ENCODE results near the gene MOB3B.
A peak's percentile ranks its signal among the peaks of the same experiment; 100 is the strongest.
"Not testable (repeated sequence)": the region's sequence is repeated elsewhere in the genome, so short reads cannot be mapped to it uniquely, and the experiment has no call there.

MOB3B gene

GRCh38 chr9:27474305-27474704 is 55.3 kb downstream of the MOB3B start:
- no peak for DNase-seq (ENCODE audit: low spot score)

GRCh38 chr9:27473111-27473529 is 56.5 kb downstream of the MOB3B start:
- peak; percentile 81 for DNase-seq (ENCODE audit: low spot score)

DNA sequence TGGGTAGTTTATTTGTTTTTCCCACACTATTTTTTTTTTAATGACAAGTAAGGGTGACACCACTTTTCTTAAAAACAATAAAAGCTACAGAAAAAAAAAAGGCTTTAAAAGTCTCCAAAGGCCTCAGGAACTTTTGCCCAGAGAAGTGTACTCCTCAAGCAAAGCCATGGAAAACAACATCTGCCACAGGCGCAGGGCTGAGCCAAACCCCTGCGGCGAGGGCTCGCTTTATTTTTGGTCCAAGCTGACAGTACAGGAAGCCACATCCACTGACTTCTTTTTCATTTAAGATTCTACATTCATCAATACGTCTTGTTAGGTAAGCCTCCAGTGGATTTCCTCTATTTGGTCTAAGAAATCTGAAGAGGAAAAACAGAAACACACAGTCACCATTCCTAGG is 57.4 kb downstream of the MOB3B start:
- DNase-seq (ENCODE audit: low spot score), result peak; percentile 40

GRCh38 chr9:27471789-27472188 is 57.8 kb downstream of the MOB3B start:
- peak; percentile 58 for DNase-seq (ENCODE audit: low spot score)

GRCh38 chr9:27471366-27471765 is 58.2 kb downstream of the MOB3B start:
- DNase-seq (ENCODE audit: low spot score), result no peak

DNA sequence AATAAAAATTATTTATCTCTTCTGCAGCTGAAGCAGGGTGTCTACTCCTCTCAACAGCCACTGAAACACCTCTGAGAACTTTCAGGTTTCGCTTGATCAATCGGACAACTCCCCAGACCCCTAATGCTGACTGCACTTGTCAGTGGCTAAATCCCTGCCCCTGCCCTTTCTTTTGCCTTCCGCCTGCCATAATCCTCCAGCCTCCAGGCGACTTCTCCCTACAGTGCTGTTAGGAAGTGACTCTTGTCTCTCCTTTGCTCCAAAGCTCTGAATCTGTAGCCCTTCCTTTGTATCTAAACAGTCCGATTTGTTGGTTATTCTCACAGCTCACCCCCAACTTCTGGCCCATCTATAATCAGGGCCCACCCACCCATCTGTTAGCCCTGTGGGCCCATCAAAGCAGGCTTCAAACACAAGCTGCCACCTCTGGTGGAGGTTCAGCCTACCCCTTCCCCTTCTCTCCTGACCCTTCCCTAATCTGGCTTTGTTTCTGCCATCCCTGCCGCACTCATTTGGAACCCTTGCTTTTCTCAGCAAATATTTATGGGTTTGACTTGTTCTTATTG is 59.2 kb downstream of the MOB3B start:
- DNase-seq (ENCODE audit: low spot score), result no peak

DNA sequence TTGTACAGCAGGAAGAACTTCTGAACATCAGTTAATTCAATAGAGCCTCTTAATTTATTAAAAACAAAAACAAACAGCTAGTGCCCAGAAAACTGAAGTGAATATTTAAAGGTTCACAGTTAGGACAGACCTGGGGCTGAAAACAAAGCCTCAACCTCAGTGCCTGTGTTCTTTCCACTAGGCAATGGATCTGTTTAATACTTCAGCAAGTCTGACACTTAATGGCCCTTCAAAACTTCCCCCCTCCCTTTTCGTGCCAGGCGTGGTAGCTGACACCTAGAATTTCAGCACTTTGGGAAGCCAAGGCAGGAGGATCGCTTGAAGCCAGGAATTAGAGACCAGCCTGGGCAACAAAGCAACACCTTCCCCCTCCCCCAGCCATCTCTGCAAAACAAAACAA is 60.1 kb downstream of the MOB3B start:
- no peak for DNase-seq (ENCODE audit: low spot score)

DNA sequence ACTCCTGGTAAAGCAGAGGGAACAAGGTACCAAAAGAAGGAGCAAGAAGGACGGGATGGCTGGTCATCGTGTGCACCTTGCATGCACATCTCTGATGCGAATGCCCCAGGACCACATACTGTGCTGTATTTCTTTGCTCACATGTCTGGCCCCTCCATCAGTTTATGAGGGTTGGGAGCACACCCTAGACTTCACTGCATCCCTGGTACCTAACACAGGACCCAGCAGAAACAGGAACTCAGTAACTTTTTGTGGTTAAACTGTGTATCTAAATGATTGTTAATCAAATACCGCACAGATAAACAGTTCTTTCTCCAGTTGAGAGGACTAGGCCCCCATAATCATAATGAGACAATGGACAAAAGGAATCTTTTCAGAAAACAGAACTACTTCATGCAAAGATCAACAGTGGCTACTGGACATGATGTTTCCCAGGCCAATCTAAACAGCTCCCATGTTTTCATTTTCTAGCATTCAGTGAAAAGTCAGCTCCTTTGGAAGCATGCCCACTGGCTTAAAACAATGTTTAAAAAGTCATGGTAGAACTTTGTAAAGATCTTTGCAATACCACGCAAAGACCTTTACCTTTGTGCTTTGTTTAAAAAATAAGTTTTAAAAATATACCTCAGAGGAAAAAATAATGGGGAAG is 61.0 kb downstream of the MOB3B start:
- no peak for DNase-seq (ENCODE audit: low spot score)

DNA sequence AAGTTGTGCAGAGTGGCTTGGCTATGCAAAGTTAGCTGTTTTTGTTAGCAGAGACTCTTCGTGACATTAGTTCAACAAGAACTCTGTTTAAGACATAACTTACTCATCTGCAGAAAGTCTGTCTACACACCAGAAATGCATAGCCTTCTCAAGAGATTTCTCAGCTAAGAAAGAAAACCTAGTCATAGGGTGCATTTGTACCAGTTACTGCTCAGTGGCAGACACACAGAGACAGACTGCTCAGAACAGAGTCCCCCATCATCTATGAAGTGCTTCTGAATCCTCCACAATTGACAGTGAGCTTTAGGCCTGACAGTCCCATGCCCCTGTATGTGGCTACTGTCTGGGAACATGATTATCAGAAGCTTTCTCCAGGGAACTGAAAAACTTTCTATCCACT is 61.6 kb downstream of the MOB3B start:
- no peak for DNase-seq (ENCODE audit: low spot score)

- DNase-seq (ENCODE audit: low spot score), result no peak
Observed at GRCh38 chr9:27467486-27467885, 62.1 kb downstream of the MOB3B start.

- DNase-seq (ENCODE audit: low spot score), result not testable (repeated sequence)
Observed at GRCh38 chr9:27466516-27466915, 63.1 kb downstream of the MOB3B start.

DNA sequence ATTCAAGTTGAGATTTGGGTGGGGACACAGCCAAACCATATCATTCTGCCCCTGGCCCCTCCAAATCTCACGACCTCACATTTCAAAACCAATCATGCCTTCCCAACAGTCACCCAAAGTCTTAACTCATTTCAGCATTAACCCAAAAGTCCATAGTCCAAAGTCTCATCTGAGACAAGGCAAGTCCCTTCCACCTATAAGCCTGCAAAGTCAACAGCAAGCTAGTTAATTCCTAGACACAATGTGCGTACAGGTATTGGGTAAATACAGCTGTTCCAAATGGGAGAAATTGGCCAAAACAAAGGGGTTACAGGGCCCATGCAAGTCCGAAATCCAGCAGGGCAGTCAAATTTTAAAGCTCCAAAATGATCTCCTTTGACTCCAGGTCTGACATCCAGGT is 64.7 kb downstream of the MOB3B start:
- DNase-seq (ENCODE audit: low spot score), result not testable (repeated sequence)

GRCh38 chr9:27462846-27463245 is 66.8 kb downstream of the MOB3B start:
- no peak for DNase-seq (ENCODE audit: low spot score)

- DNase-seq (ENCODE audit: low spot score), result no peak
Observed at GRCh38 chr9:27462434-27462833, 67.2 kb downstream of the MOB3B start.

GRCh38 chr9:27460226-27461023 is 69.2 kb downstream of the MOB3B start:
- peak; percentile 28 for DNase-seq (ENCODE audit: low spot score)

- no peak for DNase-seq (ENCODE audit: low spot score)
Observed at GRCh38 chr9:27457445-27457844, 72.2 kb downstream of the MOB3B start.

GRCh38 chr9:27453860-27454553 is 75.6 kb downstream of the MOB3B start:
- DNase-seq (ENCODE audit: low spot score), result no peak

- DNase-seq (ENCODE audit: low spot score), result no peak
Observed at GRCh38 chr9:27451207-27451797, 78.3 kb downstream of the MOB3B start.

DNA sequence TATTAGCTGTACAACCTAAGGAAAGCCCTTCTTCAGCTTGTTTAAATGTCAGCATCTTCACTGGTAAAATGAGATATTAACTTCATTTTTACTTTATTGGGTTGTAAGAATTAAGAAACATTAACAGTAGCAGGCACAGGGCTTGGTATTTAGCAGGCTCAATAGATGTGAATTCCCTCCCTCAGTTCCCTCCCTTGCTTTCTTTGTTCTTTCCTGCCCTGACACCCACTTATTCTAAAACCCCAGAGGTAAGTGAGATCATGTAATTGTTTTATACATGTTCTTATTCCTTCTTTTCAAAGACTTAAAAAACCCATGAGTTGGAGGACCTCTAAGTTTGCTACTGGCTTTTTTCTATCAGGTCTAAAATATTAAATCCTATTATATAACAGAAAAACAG is 78.9 kb downstream of the MOB3B start:
- no peak for DNase-seq (ENCODE audit: low spot score)

DNA sequence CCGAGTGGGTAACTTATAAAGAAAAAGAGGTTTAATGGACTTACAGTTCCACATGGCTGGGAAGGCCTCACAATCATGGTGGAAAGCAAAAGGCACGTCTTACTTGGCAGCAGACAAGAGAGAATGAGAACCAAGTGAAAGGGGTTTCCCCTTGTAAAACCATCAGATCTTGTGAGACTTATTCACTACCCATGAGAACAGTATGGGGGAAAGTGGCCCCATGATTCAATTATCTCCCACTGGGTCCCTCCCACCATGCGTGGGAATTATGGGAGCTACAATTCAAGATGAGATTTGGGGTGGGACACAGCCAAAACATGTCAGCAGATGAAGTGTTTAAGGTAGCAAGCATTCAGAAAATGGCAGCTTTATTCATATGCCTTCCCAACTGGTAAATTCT is 81.3 kb downstream of the MOB3B start:
- not testable (repeated sequence) for DNase-seq (ENCODE audit: low spot score)

GRCh38 chr9:27447031-27447683 is 82.5 kb downstream of the MOB3B start:
- no peak for DNase-seq (ENCODE audit: low spot score)

- no peak for DNase-seq (ENCODE audit: low spot score)
Observed at GRCh38 chr9:27445688-27446087, 83.9 kb downstream of the MOB3B start.
